Stimulated activated CD8-positive, alpha-beta memory T cell treated with anti-CD3 and anti-CD28 coated beads, Interleukin-2, amount 100 ng/mL, for 48 hours (primary cell): ENCODE data around the gene TULP4.
"Not testable (repeated sequence)": the region's sequence is repeated elsewhere in the genome, so short reads cannot be mapped to it uniquely, and the experiment has no call there.

ENCODE experiments used
- DNase-seq, 2 donors: peaks; one replicate each; pipeline ENCODE4 v3.0.0-alpha.2; 2020; ENCODE audit warnings: low read depth in 2 of 2

The TULP4 gene

GRCh38 chr6:158501360-158502262 lies 189.3 kb downstream of the TULP4 start:
- no peak for DNase-seq

GRCh38 chr6:158502263-158502950 lies 190.1 kb downstream of the TULP4 start:
- no peak for DNase-seq

- no peak for DNase-seq
Observed at GRCh38 chr6:158503222-158503621, 191.0 kb downstream of the TULP4 start.

DNA sequence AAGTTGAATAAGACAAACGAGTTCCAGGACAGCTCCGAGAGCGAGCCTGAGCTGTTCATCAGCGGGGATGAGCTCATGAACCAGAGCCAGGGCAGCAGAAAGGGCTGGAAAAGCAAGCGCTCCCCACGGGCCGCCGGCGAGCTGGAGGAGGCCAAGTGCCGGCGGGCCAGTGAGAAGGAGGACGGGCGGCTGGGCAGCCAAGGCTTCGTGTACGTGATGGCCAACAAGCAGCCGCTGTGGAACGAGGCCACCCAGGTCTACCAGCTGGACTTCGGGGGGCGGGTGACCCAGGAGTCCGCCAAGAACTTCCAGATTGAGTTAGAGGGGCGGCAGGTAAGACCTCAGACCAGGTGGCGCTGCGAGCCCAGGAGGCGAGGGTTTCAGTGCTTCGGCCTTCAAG lies 191.6 kb downstream of the TULP4 start:
- DNase-seq = no peak

DNA sequence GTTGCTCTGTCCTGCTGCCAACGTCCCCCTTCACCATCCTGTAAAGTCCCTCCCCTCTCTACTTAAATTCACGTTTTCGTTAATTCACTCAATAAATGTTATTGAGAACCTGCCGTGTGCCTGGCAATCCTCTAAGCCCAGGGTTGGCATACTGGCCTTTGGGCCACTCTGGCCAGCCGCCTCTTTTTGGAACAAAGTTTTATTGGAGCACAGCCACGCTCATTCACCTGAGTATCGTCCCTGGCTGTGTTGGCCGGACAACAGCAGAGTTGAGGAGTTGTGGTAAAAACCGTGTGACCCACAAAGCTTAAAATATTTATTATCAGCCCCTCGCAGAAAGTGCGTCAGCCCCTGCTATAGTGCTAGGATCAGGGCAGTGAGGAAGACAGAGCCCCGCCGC lies 192.9 kb downstream of the TULP4 start:
- no peak for DNase-seq

- no peak for DNase-seq
Observed at GRCh38 chr6:158506601-158507000, 194.3 kb downstream of the TULP4 start.

DNA sequence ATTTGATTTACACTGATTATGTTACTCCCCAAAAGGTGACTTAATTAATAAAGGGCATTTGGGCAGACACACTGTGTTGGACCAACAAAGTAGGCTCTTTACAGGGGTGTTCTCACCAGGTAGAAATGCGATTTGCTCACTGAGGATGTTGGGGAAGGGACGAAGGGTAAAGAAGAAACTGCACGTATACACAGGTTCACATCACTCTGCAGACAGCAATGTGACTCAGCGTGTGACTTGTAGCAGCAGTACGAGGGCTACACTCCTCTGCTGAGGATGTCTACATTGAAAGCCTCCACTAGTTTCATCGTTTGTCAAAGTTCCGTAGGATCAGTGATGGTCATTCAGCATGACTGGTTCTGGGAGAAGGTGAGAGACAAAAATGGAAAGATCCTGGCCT lies 194.9 kb downstream of the TULP4 start:
- no peak for DNase-seq

- DNase-seq = no peak
Observed at GRCh38 chr6:158508450-158508849, 196.2 kb downstream of the TULP4 start.

- DNase-seq = no peak
Observed at GRCh38 chr6:158509465-158509864, 197.2 kb downstream of the TULP4 start.

DNA sequence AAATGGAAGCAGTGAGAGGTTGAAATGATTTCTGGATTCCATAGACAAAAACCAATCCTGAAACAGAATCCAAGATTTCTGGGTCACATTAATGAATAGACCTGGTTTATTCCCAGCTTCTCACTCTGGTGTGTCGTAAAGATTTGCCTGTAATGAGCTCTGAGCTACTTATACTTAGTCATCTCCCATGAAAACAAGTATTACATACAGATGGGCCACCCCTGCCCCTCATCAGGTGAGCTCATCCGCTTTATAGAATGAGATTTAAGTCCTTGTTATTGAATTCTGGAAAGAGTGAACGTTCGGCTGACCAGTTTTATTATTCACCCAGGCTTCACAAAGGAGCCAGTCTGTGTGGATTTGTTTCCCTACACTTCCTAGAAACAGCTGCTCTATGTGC lies 200.5 kb downstream of the TULP4 start:
- no peak for DNase-seq

DNA sequence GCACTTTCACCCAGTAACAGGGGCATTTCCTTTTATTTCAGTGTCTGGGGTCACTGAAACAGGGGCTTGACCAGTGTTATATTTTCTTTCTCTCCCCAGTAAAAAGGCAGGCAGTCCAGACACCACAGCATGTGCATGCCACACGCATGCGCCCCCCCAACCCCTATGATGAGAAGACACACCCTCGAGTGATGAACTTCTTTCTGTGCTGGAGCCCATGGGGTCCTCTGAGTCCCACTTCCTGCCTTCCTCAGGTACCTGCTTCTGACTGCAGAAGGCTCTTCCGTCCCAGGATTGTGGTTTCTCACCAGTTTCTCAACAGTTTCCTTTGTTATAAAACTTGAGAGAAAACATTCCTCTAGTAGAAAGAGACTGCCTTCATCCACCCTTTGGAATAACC lies 201.9 kb downstream of the TULP4 start:
- DNase-seq = no peak

GRCh38 chr6:158514991-158515390 lies 202.7 kb downstream of the TULP4 start:
- no peak for DNase-seq

DNA sequence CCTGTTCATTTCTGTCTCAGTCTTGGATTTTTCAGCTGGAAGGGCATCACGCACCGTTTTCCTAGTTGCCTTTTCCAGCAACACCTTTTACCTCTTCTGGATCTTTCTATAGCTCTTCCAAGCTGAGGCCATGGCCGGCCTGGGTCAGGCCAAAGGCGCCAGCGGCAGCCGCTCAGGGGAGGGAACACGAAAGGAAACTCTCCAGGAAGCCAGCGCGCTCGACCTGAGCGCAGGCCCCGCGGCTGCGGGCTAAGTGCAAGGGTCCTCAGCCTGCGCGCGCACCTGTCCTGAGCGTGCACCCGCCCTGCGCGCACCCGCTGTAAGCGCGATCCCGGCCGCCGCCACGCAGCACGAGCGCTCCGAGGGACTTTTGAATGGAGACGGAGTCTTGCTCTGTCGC lies 203.8 kb downstream of the TULP4 start:
- no peak for DNase-seq

DNA sequence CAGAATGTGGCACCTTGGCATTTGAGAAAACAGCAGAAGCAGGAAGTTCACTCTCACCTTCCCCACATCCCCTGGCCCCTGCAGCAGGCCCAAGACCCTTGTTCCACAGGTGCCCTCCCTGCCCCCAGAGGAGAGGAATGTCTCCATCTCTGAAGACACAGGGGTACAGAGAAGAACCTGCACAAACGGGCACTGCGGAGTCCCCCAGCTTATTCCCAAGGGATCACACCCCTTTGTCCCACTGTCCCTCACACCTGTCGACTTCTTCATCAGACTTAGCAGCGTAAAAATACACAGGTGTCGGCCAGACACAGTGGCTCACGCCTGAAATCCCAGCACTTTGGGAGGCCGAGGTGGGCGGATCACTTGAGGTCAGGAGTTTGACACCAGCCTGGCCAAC lies 204.8 kb downstream of the TULP4 start:
- DNase-seq = no peak

GRCh38 chr6:158517581-158517980 lies 205.3 kb downstream of the TULP4 start:
- DNase-seq = no peak

DNA sequence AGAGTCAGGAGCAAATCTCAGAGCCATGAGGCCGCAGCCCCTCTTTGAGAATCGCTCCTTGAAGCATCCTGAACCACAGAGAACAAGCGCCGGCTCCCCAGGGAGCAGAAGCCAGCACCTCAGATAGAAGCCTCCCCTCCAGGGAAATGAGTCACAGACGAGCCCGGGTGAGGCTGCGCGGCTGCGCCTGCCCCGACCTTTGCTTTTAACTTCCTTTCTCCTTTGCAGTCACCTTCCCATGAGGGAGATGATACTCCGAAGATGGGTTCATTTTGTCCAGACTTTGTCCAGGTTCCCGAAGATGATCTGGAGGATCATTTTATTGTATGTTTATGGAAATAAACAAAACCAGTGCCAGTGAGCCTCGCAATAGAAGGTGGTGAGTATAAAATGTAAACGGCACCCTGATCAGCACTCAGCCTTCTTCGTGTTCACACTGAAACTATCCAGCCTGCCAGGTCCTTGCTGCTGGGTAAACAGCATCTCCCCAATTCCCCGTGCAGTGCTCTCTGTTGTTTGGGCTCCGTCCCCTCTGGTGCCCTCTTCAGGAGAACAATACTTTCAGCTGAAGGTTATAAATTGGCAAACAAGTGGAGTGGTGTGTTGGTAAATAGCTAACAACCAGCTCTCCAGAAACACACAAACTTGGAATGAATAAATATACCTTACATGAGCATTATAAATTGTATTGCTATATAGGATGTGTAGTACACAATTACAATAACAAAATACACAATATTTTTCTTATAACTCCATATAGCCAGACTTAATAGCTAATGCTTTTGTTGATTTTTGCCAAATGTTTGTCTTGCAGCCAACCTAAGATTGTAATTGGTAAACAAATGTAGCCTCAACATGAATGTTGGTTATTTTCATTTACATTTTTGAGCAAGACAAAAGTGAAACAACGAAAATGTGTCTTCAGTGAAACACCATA lies 206.2 kb downstream of the TULP4 start:
- peak in 1 of 2 donors; percentile 30 for DNase-seq

DNA sequence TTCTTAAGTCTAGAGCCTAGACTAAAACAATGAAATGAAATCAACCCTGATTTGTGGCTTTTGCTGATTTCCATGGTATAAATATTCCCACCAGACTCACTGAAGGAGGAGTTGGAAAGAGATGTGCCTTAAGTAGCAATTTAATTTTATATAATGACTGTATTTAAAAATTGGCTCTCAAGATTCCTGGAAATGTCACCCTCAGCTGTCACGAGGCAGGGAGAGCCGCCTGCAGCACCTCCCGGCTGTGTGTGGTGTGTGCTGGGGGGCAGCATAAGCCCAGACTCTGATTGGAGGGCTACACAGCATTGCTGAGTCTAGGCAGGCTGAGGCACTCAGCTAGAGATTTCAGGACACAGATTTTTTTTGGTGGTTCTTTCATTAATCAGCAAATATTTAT lies 207.0 kb downstream of the TULP4 start:
- DNase-seq = no peak

GRCh38 chr6:158519761-158520160 lies 207.5 kb downstream of the TULP4 start:
- no peak for DNase-seq

- not testable (repeated sequence) for DNase-seq
Observed at GRCh38 chr6:158520975-158521374, 208.7 kb downstream of the TULP4 start.

- DNase-seq = no peak
Observed at GRCh38 chr6:158521759-158522158, 209.5 kb downstream of the TULP4 start.

GRCh38 chr6:158522616-158523015 lies 210.4 kb downstream of the TULP4 start:
- no peak for DNase-seq

GRCh38 chr6:158524311-158524710 lies 212.0 kb downstream of the TULP4 start:
- DNase-seq = no peak
